Chondrocyte (in vitro differentiated cells): ENCODE results near the gene CDC42BPB. TPM values are rescaled to one million over a fixed set of nuclear protein-coding genes. Genes with fewer than 3 reads are reported as not detected.

Experiments
- DNase-seq: peaks from one replicate; pipeline ENCODE4 v3.0.0; 2021; ENCODE audit warnings: mixed read lengths, low spot score
- H3K27ac Mint-ChIP-seq: one replicate; pipeline ENCODE4 v1.8.0; 2021; ENCODE audit warnings: mild to moderate bottlenecking, moderate library complexity, mixed read lengths; ENCODE audit not compliant: unreplicated experiment
- H3K27me3 Mint-ChIP-seq: 2 replicates; pipeline ENCODE4 v1.8.0; 2021; ENCODE audit warnings: low read depth, mixed read lengths
- H3K36me3 Mint-ChIP-seq: 2 replicates; pipeline ENCODE4 v1.8.0; 2021; ENCODE audit warnings: low read depth, mixed read lengths
- H3K4me1 Mint-ChIP-seq: 2 replicates; pipeline ENCODE4 v1.8.0; 2021; ENCODE audit warnings: low read depth, mild to moderate bottlenecking, mixed read lengths
- H3K4me3 Mint-ChIP-seq: one replicate; pipeline ENCODE4 v1.8.0; 2021; ENCODE audit warnings: mild to moderate bottlenecking, moderate library complexity, mixed read lengths; ENCODE audit not compliant: unreplicated experiment
- H3K9me3 Mint-ChIP-seq: 2 replicates; pipeline ENCODE4 v1.8.0; 2021; ENCODE audit warnings: low read depth, mixed read lengths
- CTCF ChIP-seq: fragments of 200-600 bp; sonication (generic); IDR thresholded peaks from 2 replicates; pipeline ENCODE4 v1.5.0; 2021; ENCODE audit warnings: antibody characterized with exemption, mild to moderate bottlenecking, moderate library complexity
- total RNA-seq: library from RNA; stranded (reverse); gene quantifications from 3 replicates; pipeline ENCODE4 v1.2.1, GENCODE V29; 2021

CDC42BPB gene
- total RNA-seq, 1 donor from 2014 or later, result 106 TPM

- Mint-ChIP-seq H3K27me3 (no peaks in the 10 kb centered on the region), H3K9me3 (no peaks in the 10 kb centered on the region), H3K36me3 (no peaks in the 10 kb centered on the region), H3K27ac (no peak overlapping the region), H3K4me3 (no peak overlapping the region), H3K4me1 (no peaks in the 10 kb centered on the region)
- no peak for TF ChIP-seq CTCF
- DNase-seq, result no peak
Measured at GRCh38 chr14:102917056-102917385, 140.3 kb downstream of the CDC42BPB start.

- Mint-ChIP-seq H3K36me3 (no peaks in the 10 kb centered on the region), H3K4me1 (no peaks in the 10 kb centered on the region), H3K4me3 (no peak overlapping the region), H3K9me3 (no peaks in the 10 kb centered on the region), H3K27ac (no peak overlapping the region), H3K27me3 (no peaks in the 10 kb centered on the region)
- no peak for TF ChIP-seq CTCF
- no peak for DNase-seq
Measured at GRCh38 chr14:102916347-102917055, 140.8 kb downstream of the CDC42BPB start.

GRCh38 chr14:102915292-102916110 lies 141.8 kb downstream of the CDC42BPB start:
- TF ChIP-seq CTCF, result no peak
- no peak for DNase-seq
- Mint-ChIP-seq H3K4me1 (no peaks in the 10 kb centered on the region), H3K4me3 (no peak overlapping the region), H3K9me3 (no peaks in the 10 kb centered on the region), H3K36me3 (no peaks in the 10 kb centered on the region), H3K27me3 (no peaks in the 10 kb centered on the region), H3K27ac (no peak overlapping the region)

GRCh38 chr14:102914474-102915291 lies 142.7 kb downstream of the CDC42BPB start:
- H3K27ac Mint-ChIP-seq, result no peak overlapping the region
- no peak overlapping the region for H3K4me3 Mint-ChIP-seq
- DNase-seq, result peak; percentile 83
- H3K27me3 Mint-ChIP-seq, result no peaks in the 10 kb centered on the region
- H3K9me3 Mint-ChIP-seq, result no peaks in the 10 kb centered on the region
- H3K36me3 Mint-ChIP-seq, result no peaks in the 10 kb centered on the region
- no peaks in the 10 kb centered on the region for H3K4me1 Mint-ChIP-seq
- TF ChIP-seq CTCF, result no peak
